GM12878 (cell line): ENCODE results near the gene PHOX2B. TPM values are rescaled to one million over a fixed set of nuclear protein-coding genes. Genes with fewer than 3 reads are reported as not detected.

Source experiments
- ATAC-seq: fragments of 200-7000 bp; cut with Tn5 transposase; 3 replicates; pipeline ENCODE4 v1.9.1; 2020; ENCODE audit warnings: mild to moderate bottlenecking, moderate library complexity
- BruUV-seq: library from RNA; stranded (reverse); fragments of 400-500 nt; replicated peaks from 2 replicates; lab custom pipeline; 2021; lab: Mats Ljungman, UMichigan
- CTCF ChIA-PET: fragments of 300-600 bp; sonication (Branson Sonifier 250); formaldehyde crosslinking; extraction: SDS; loops from one replicate; lab custom pipeline; 2021; ENCODE audit warnings: inconsistent platforms; lab: Yijun Ruan, JAX
- POLR2A ChIA-PET: fragments of 350-600 bp; formaldehyde crosslinking; extraction: SDS; loops from one replicate; lab custom pipeline; 2021; ENCODE audit warnings: inconsistent platforms; lab: Charles Lee
- RAD21 ChIA-PET: fragments of 300-600 bp; sonication (Branson Sonifier 250); formaldehyde crosslinking; loops from one replicate; lab custom pipeline; 2023; ENCODE audit warnings: antibody characterized with exemption; ENCODE audit not compliant: unreplicated experiment; lab: Charles Lee
- SMC1A ChIA-PET: fragments of 300-600 bp; sonication (Branson Sonifier 250); formaldehyde crosslinking; loops from one replicate; lab custom pipeline; 2023; ENCODE audit not compliant: unreplicated experiment, uncharacterized antibody; lab: Charles Lee
- DNase-seq: peaks from one replicate; pipeline ENCODE4 v3.0.0-alpha.2; 2011; ENCODE audit warnings: low read depth, low spot score
- FAIRE-seq: peaks from 3 replicates; lab custom pipeline; 2011; peaks lifted over from hg19 to GRCh38; lab: Jason Lieb, UNC
- H2AFZ ChIP-seq: 2 replicates; pipeline ENCODE4 v1.6.0; 2011; ENCODE audit warnings: low read depth, low read length, control low read depth; ENCODE audit not compliant: control insufficient read depth
- H3K27ac ChIP-seq: 2 replicates; pipeline ENCODE4 v1.5.1; 2011; ENCODE audit warnings: control low read depth; ENCODE audit not compliant: control insufficient read depth, insufficient read depth
- H3K27me3 ChIP-seq, 2 experiments: replicated peaks in 1 of 2; 2 replicates each; pipeline versions ENCODE4 v1.6.0 to v1.6.1; 2011; ENCODE audit warnings: low read length in 1 of 2; ENCODE audit not compliant: control insufficient read depth in 2 of 2, insufficient read depth in 2 of 2
- H3K36me3 ChIP-seq, 2 experiments: 2 replicates each; pipeline ENCODE4 v1.5.1; 2011; ENCODE audit warnings: low read length in 1 of 2; ENCODE audit not compliant: control insufficient read depth in 2 of 2, insufficient read depth in 2 of 2
- H3K4me1 ChIP-seq: 2 replicates; pipeline ENCODE4 v1.6.1; 2011; ENCODE audit warnings: mild to moderate bottlenecking, low read length, moderate library complexity, mixed read lengths; ENCODE audit not compliant: control insufficient read depth, insufficient read depth
- H3K4me2 ChIP-seq: 2 replicates; pipeline ENCODE4 v1.6.0; 2011; ENCODE audit warnings: control low read depth; ENCODE audit not compliant: control insufficient read depth, insufficient read depth
- H3K4me3 ChIP-seq: fragments of 200-600 bp; sonication (generic); 2 replicates; pipeline ENCODE4 v1.5.1; 2016
- H3K79me2 ChIP-seq: 2 replicates; pipeline ENCODE4 v1.6.0; 2011; ENCODE audit warnings: low read length; ENCODE audit not compliant: control insufficient read depth, insufficient read depth
- H3K9ac ChIP-seq: 2 replicates; pipeline ENCODE4 v1.8.0; 2011; ENCODE audit warnings: low read length, control low read depth, mixed read lengths; ENCODE audit not compliant: control insufficient read depth, insufficient read depth
- H3K9me3 ChIP-seq: replicated peaks from 3 replicates; pipeline ENCODE4 v1.5.1; 2011; ENCODE audit warnings: mild to moderate bottlenecking, low read length; ENCODE audit not compliant: control insufficient read depth, insufficient read depth
- H4K20me1 ChIP-seq: 2 replicates; pipeline ENCODE4 v1.6.0; 2011; ENCODE audit not compliant: control insufficient read depth, insufficient read depth
- CBX5 ChIP-seq: sonication (generic); IDR thresholded peaks from 2 replicates; pipeline ENCODE4 v1.6.1; 2016; ENCODE audit warnings: low read depth, moderate library complexity, mild to moderate bottlenecking, inconsistent platforms
- IRF4 ChIP-seq: IDR thresholded peaks from 2 replicates; pipeline ENCODE4 v1.6.1; 2011; ENCODE audit warnings: low read depth, low read length
- NFXL1 ChIP-seq: fragments of 450-650 bp; IDR thresholded peaks from 2 replicates; pipeline ENCODE4 v1.6.1; 2017; ENCODE audit warnings: antibody characterized with exemption, mild to moderate bottlenecking, borderline replicate concordance
- NR2F1 ChIP-seq: fragments of 450-650 bp; conservative IDR thresholded peaks from 2 replicates; pipeline ENCODE4 v1.6.1; 2017; ENCODE audit warnings: mild to moderate bottlenecking
- POLR2A ChIP-seq: IDR thresholded peaks from 2 replicates; pipeline ENCODE4 v1.6.1; 2011; ENCODE audit warnings: low read depth, mild to moderate bottlenecking, low read length
- RAD21 ChIP-seq: IDR thresholded peaks from 2 replicates; pipeline ENCODE4 v1.6.1; 2011; ENCODE audit warnings: mild to moderate bottlenecking, low read depth, low read length, moderate library complexity; ENCODE audit not compliant: insufficient read depth
- RUNX3 ChIP-seq: IDR thresholded peaks from 2 replicates; pipeline ENCODE4 v1.6.1; 2012; ENCODE audit warnings: low read length, inconsistent platforms
- STAT1 ChIP-seq: fragments of 450-650 bp; conservative IDR thresholded peaks from 2 replicates; pipeline ENCODE4 v1.6.1; 2014; ENCODE audit warnings: antibody characterized with exemption, mild to moderate bottlenecking
- TCF3 ChIP-seq: IDR thresholded peaks from 2 replicates; pipeline ENCODE4 v1.6.1; 2012; ENCODE audit warnings: low read depth, mild to moderate bottlenecking, low read length, borderline replicate concordance; ENCODE audit not compliant: insufficient read depth
- YY1 ChIP-seq: IDR thresholded peaks from 2 replicates; pipeline ENCODE4 v1.6.1; 2011; ENCODE audit warnings: low read depth, mild to moderate bottlenecking, low read length
- ZBTB4 ChIP-seq: fragments of 450-650 bp; formaldehyde crosslinking; IDR thresholded peaks from 2 replicates; pipeline ENCODE4 v1.4.0; 2022; ENCODE audit warnings: mild to moderate bottlenecking, moderate library complexity
- ZNF24 ChIP-seq: fragments of 450-650 bp; IDR thresholded peaks from 2 replicates; pipeline ENCODE4 v1.6.1; 2017; ENCODE audit warnings: antibody characterized with exemption, mild to moderate bottlenecking
- ZNF622 ChIP-seq: fragments of 450-650 bp; IDR thresholded peaks from 2 replicates; pipeline ENCODE4 v1.6.1; 2017; ENCODE audit warnings: mild to moderate bottlenecking, inconsistent platforms
- WGBS: methylation state at CpG from one replicate; pipeline ENCODE4 v1.1.6; 2016; ENCODE audit warnings: low lambda C conversion rate; ENCODE audit not compliant: insufficient replicate concordance, insufficient coverage; ENCODE audit errors: missing lambda C conversion rate; 5-methylcytosine and 5-hydroxymethylcytosine counted together
- in situ Hi-C: fragments of 300-500 bp; cut with MboI; formaldehyde crosslinking; loops from 9 replicates; pipeline ENCODE4 v1.14.3; 2018; ENCODE audit warnings: mixed read lengths
- intact Hi-C: fragments of 100-400 bp; cut with micrococcal nuclease; formaldehyde crosslinking; loops from one replicate; pipeline ENCODE4 v1.14.2; 2022; ENCODE audit not compliant: unreplicated experiment
- polyA plus RNA-seq, 11 experiments: library from polyadenylated mRNA; depleted of rRNA in 4 of 11; unstranded in 6 of 11; stranded (reverse) in 5 of 11; fragments of >200 nt; fragmentation: Nextera tagmentation in 4 of 11; fragmentation: Illumina TruSeq in 1 of 11; extraction: Ambion mirVana in 4 of 11; extraction: Trizol in 1 of 11; gene quantifications; 1 replicate in 1 of 11; 2 replicates in 10 of 11; pipeline versions ENCODE4 v1.2.1 to v1.2.3, GENCODE V29; 2011 to 2016; ENCODE audit warnings: inconsistent platforms in 2 of 11, missing spikeins in 2 of 11, low read depth in 1 of 11
- total RNA-seq, 4 experiments: library from RNA; depleted of rRNA in 3 of 4; stranded (reverse); fragments of >200 nt in 3 of 4; fragmentation: Illumina TruSeq in 1 of 4; extraction: Trizol in 1 of 4; gene quantifications; 2 replicates each; pipeline versions ENCODE4 v1.2.1 to v1.2.3, GENCODE V29; 2013 to 2021
- TF ChIP-seq, protein P1 (sequence below), 3 experiments: IDR thresholded peaks in 2 of 3; conservative IDR thresholded peaks in 1 of 3; 2 replicates each; pipeline ENCODE4 v1.5.1; 2011; ENCODE audit warnings: low read depth in 3 of 3, low read length in 3 of 3, mild to moderate bottlenecking in 3 of 3, control low read depth in 2 of 3, moderate library complexity in 2 of 3, inconsistent platforms in 1 of 3, mixed read lengths in 1 of 3; ENCODE audit not compliant: control insufficient read depth in 2 of 3, insufficient read depth in 1 of 3; ENCODE audit errors: extremely low read depth in 1 of 3
- TF ChIP-seq, protein P2 (sequence below): fragments of 450-650 bp; IDR thresholded peaks from 2 replicates; pipeline ENCODE4 v1.6.1; 2017; ENCODE audit warnings: borderline replicate concordance
- TF ChIP-seq, protein P3 (sequence below): fragments of 450-650 bp; IDR thresholded peaks from 2 replicates; pipeline ENCODE4 v1.6.1; 2018; ENCODE audit warnings: borderline replicate concordance, mild to moderate bottlenecking; ENCODE audit not compliant: partially characterized antibody

PHOX2B gene
- total and polyA plus RNA-seq, 10 of the 15 experiments (the other 5 are each of a cell fraction or from before 2014, with no cell fraction given) = not detected

DNA sequence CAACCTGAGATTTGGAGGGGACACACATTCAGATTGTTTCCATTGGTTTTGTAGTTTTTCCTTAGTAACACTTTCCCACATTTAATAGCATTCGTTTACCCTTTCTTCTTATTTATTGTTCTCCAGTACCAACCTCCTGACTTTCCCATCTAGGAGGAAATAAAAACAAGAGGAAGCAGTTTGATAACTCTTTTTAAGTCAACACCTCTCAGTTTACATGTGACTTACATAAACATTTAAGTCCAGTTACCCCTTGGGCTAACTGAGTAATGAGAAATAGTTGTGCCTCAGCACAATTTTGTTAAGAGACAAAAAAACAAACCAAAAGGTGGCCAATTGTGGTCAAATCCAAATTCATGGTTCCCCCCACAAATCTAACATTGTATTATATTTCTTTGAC is 34.8 kb downstream of the PHOX2B start:
- Histone ChIP-seq H3K4me3 (no peak overlapping the region), H3K9ac (no peak overlapping the region), H4K20me1 (no peaks in the 10 kb centered on the region), H2AFZ (no peak overlapping the region), H3K27me3 (no peaks in the 10 kb centered on the region; a peak in 1 of 4 replicates), H3K4me1 (no peaks in the 10 kb centered on the region), H3K4me2 (no peak overlapping the region), H3K9me3 (no peaks in the 10 kb centered on the region), H3K79me2 (no peaks in the 10 kb centered on the region), H3K36me3 (no peaks in the 10 kb centered on the region), H3K27ac (no peak overlapping the region)
- ChIA-PET CTCF (no interaction called here), RAD21 (no interaction called here), POLR2A (no interaction called here), SMC1A (no interaction called here)
- BruUV-seq = no TSS peak
- 0% methylated on average over 1 of the region's 1 CpG for WGBS
- ATAC-seq (no peak), FAIRE-seq (no peak), DNase-seq (no peak)
- in situ Hi-C loops (no loop called here), intact Hi-C loops (no loop called here)
- TF ChIP-seq, protein P1, sequence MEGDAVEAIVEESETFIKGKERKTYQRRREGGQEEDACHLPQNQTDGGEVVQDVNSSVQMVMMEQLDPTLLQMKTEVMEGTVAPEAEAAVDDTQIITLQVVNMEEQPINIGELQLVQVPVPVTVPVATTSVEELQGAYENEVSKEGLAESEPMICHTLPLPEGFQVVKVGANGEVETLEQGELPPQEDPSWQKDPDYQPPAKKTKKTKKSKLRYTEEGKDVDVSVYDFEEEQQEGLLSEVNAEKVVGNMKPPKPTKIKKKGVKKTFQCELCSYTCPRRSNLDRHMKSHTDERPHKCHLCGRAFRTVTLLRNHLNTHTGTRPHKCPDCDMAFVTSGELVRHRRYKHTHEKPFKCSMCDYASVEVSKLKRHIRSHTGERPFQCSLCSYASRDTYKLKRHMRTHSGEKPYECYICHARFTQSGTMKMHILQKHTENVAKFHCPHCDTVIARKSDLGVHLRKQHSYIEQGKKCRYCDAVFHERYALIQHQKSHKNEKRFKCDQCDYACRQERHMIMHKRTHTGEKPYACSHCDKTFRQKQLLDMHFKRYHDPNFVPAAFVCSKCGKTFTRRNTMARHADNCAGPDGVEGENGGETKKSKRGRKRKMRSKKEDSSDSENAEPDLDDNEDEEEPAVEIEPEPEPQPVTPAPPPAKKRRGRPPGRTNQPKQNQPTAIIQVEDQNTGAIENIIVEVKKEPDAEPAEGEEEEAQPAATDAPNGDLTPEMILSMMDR (IDR thresholded peaks at IDR 0.05 in 2 of 3, conservative IDR thresholded peaks at IDR 0.05 in 1 of 3; ENCODE audit: control insufficient read depth in 2 of 3, extremely low read depth in 1 of 3, insufficient read depth in 1 of 3, low read depth in 3 of 3, low read length in 3 of 3) = no peak
- TF ChIP-seq NR2F1 (no peak), POLR2A (no peak), IRF4 (no peak), ZNF24 (no peak), RAD21 (no peak), CBX5 (no peak), ZNF622 (no peak), NFXL1 (no peak), STAT1 (no peak), YY1 (no peak), TCF3 (no peak), RUNX3 (no peak), ZBTB4 (CRISPR knock-in tag) (no peak)
- TF ChIP-seq, protein P2, sequence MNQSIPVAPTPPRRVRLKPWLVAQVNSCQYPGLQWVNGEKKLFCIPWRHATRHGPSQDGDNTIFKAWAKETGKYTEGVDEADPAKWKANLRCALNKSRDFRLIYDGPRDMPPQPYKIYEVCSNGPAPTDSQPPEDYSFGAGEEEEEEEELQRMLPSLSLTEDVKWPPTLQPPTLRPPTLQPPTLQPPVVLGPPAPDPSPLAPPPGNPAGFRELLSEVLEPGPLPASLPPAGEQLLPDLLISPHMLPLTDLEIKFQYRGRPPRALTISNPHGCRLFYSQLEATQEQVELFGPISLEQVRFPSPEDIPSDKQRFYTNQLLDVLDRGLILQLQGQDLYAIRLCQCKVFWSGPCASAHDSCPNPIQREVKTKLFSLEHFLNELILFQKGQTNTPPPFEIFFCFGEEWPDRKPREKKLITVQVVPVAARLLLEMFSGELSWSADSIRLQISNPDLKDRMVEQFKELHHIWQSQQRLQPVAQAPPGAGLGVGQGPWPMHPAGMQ = no peak
- TF ChIP-seq, protein P3, sequence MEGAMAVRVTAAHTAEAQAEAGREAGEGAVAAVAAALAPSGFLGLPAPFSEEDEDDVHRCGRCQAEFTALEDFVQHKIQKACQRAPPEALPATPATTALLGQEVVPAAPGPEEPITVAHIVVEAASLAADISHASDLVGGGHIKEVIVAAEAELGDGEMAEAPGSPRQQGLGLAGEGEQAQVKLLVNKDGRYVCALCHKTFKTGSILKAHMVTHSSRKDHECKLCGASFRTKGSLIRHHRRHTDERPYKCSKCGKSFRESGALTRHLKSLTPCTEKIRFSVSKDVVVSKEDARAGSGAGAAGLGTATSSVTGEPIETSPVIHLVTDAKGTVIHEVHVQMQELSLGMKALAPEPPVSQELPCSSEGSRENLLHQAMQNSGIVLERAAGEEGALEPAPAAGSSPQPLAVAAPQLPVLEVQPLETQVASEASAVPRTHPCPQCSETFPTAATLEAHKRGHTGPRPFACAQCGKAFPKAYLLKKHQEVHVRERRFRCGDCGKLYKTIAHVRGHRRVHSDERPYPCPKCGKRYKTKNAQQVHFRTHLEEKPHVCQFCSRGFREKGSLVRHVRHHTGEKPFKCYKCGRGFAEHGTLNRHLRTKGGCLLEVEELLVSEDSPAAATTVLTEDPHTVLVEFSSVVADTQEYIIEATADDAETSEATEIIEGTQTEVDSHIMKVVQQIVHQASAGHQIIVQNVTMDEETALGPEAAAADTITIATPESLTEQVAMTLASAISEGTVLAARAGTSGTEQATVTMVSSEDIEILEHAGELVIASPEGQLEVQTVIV = no peak
